A549 (cell line): ENCODE data around the gene FGF19. TPM values are rescaled to one million over a fixed set of nuclear protein-coding genes. Genes with fewer than 3 reads are reported as not detected.

ENCODE experiments used
- ATAC-seq, 2 experiments: fragments of 200-7000 bp in 1 of 2; fragments of >200 bp in 1 of 2; cut with Nextera tagmentation in 1 of 2; cut with Tn5 transposase in 1 of 2; 3 replicates each; pipeline versions ENCODE4 v1.8.0 to v1.9.1; 2018 to 2020; ENCODE audit warnings: mild to moderate bottlenecking in 1 of 2, moderate library complexity in 1 of 2
- CTCF ChIA-PET: fragments of 300-600 bp; sonication (Branson Sonifier 250); formaldehyde crosslinking; extraction: SDS; loops from one replicate; lab custom pipeline; 2021; ENCODE audit warnings: antibody characterized with exemption, inconsistent platforms; lab: Yijun Ruan, JAX
- POLR2A ChIA-PET: fragments of 350-600 bp; formaldehyde crosslinking; extraction: SDS; loops from one replicate; lab custom pipeline; 2021; ENCODE audit warnings: antibody characterized with exemption, inconsistent platforms; lab: Yijun Ruan, JAX
- DNase-seq, 2 experiments: peaks; one replicate each; pipeline versions ENCODE4 v3.0.0 to v3.0.0-alpha.2; 2011 to 2016; ENCODE audit warnings: low read depth in 1 of 2, low spot score in 1 of 2
- FAIRE-seq: peaks from 2 replicates; lab custom pipeline; 2011; peaks lifted over from hg19 to GRCh38; lab: Jason Lieb, UNC
- H3K27ac ChIP-seq, 2 experiments: fragments of >200 bp; sonication (Bioruptor Twin); formaldehyde crosslinking; 3 replicates each; pipeline ENCODE4 v1.5.1; 2016 to 2017
- H3K4me1 ChIP-seq: fragments of >200 bp; sonication (Bioruptor Twin); formaldehyde crosslinking; 3 replicates; pipeline ENCODE4 v1.6.1; 2016
- H3K4me2 ChIP-seq: fragments of >200 bp; sonication (Bioruptor Twin); formaldehyde crosslinking; 3 replicates; pipeline ENCODE4 v1.6.1; 2016
- H3K4me3 ChIP-seq: fragments of >200 bp; sonication (Bioruptor Twin); formaldehyde crosslinking; 3 replicates; pipeline ENCODE4 v1.5.1; 2016
- H3K9me3 ChIP-seq: fragments of >200 bp; sonication (Bioruptor Twin); formaldehyde crosslinking; 3 replicates; pipeline ENCODE4 v1.6.1; 2016
- ATOH8 ChIP-seq: fragments of 250-450 bp; sonication (Bioruptor Pico); IDR thresholded peaks from 2 replicates; pipeline ENCODE4 v1.5.0; 2020; ENCODE audit warnings: low read depth, mild to moderate bottlenecking, moderate library complexity
- BCL3 ChIP-seq: fragments of >200 bp; sonication (Bioruptor Twin); formaldehyde crosslinking; IDR thresholded peaks from 3 replicates; pipeline ENCODE4 v1.6.1; 2016
- BHLHE40 ChIP-seq: IDR thresholded peaks from 2 replicates; pipeline ENCODE4 v1.6.1; 2012; ENCODE audit warnings: low read depth, low read length, inconsistent platforms
- CBX8 ChIP-seq: fragments of 200-600 bp; sonication (generic); IDR thresholded peaks from 2 replicates; pipeline ENCODE4 v1.6.1; 2016
- CHD4 ChIP-seq: fragments of 200-600 bp; sonication (generic); IDR thresholded peaks from 2 replicates; pipeline ENCODE4 v1.6.1; 2016; ENCODE audit warnings: antibody characterized with exemption, mild to moderate bottlenecking, borderline replicate concordance
- CTCF ChIP-seq: fragments of >200 bp; sonication (Bioruptor Twin); formaldehyde crosslinking; IDR thresholded peaks from 3 replicates; pipeline ENCODE4 v1.5.1; 2016
- EHMT2 ChIP-seq: fragments of 200-600 bp; sonication (generic); IDR thresholded peaks from 2 replicates; pipeline ENCODE4 v1.6.1; 2016; ENCODE audit warnings: antibody characterized with exemption, low read depth, mild to moderate bottlenecking, moderate library complexity
- ELK1 ChIP-seq: fragments of 150-350 bp; IDR thresholded peaks from 2 replicates; pipeline ENCODE4 v1.6.1; 2014; ENCODE audit warnings: low read depth, mild to moderate bottlenecking, low read length
- EP300 ChIP-seq, 2 experiments: fragments of >200 bp; sonication (Bioruptor Twin); formaldehyde crosslinking; IDR thresholded peaks; 2 replicates in 1 of 2; 3 replicates in 1 of 2; pipeline ENCODE4 v1.6.1; 2016 to 2017
- ESRRA ChIP-seq: fragments of 150-350 bp; IDR thresholded peaks from 2 replicates; pipeline ENCODE4 v1.6.1; 2014; ENCODE audit warnings: mild to moderate bottlenecking, low read length, borderline replicate concordance
- FOSB ChIP-seq: fragments of 250-450 bp; sonication (Bioruptor Pico); IDR thresholded peaks from 2 replicates; pipeline ENCODE4 v1.5.0; 2020; ENCODE audit warnings: mild to moderate bottlenecking, moderate library complexity
- FOSL2 ChIP-seq, 2 experiments: fragments of 450-650 bp in 1 of 2; fragments of >200 bp in 1 of 2; sonication (Bioruptor Twin) in 1 of 2; formaldehyde crosslinking; IDR thresholded peaks; 2 replicates each; pipeline versions ENCODE4 v1.5.0 to v1.6.1; 2016 to 2020; ENCODE audit warnings: mild to moderate bottlenecking in 1 of 2, moderate library complexity in 1 of 2
- GATA3 ChIP-seq: IDR thresholded peaks from 2 replicates; pipeline ENCODE4 v1.6.1; 2012; ENCODE audit warnings: borderline replicate concordance
- HOXA7 ChIP-seq: fragments of 250-450 bp; sonication (Bioruptor Pico); IDR thresholded peaks from 2 replicates; pipeline ENCODE4 v1.5.0; 2020; ENCODE audit warnings: mild to moderate bottlenecking, moderate library complexity
- JUN ChIP-seq, 2 experiments: fragments of >200 bp; sonication (Bioruptor Twin); formaldehyde crosslinking; IDR thresholded peaks; 2 replicates in 1 of 2; 3 replicates in 1 of 2; pipeline ENCODE4 v1.6.1; 2016 to 2017
- JUNB ChIP-seq: fragments of >200 bp; sonication (Bioruptor Twin); formaldehyde crosslinking; IDR thresholded peaks from 2 replicates; pipeline ENCODE4 v1.6.1; 2016
- KDM1A ChIP-seq: fragments of 200-600 bp; sonication (generic); IDR thresholded peaks from 2 replicates; pipeline ENCODE4 v1.6.1; 2016; ENCODE audit warnings: low read depth, mild to moderate bottlenecking
- MAFK ChIP-seq: fragments of 450-650 bp; IDR thresholded peaks from 2 replicates; pipeline ENCODE4 v1.6.1; 2014; ENCODE audit not compliant: partially characterized antibody
- MYC ChIP-seq: IDR thresholded peaks from 2 replicates; pipeline ENCODE4 v1.6.1; 2012; ENCODE audit warnings: mild to moderate bottlenecking, inconsistent platforms, low read length, improper control_type of control experiment, borderline replicate concordance
- NR3C1 ChIP-seq: fragments of >200 bp; sonication (Bioruptor Twin); formaldehyde crosslinking; IDR thresholded peaks from 3 replicates; pipeline ENCODE4 v1.6.1; 2017
- POLR2A ChIP-seq: IDR thresholded peaks from 2 replicates; pipeline ENCODE4 v1.6.1; 2012; ENCODE audit warnings: mild to moderate bottlenecking, low read length
- RAD21 ChIP-seq, 2 experiments: fragments of >200 bp in 1 of 2; sonication (Bioruptor Twin) in 1 of 2; formaldehyde crosslinking in 1 of 2; IDR thresholded peaks in 1 of 2; conservative IDR thresholded peaks in 1 of 2; 2 replicates in 1 of 2; 3 replicates in 1 of 2; pipeline ENCODE4 v1.6.1; 2012 to 2018; ENCODE audit warnings: inconsistent platforms in 1 of 2
- RARB ChIP-seq: fragments of 250-450 bp; sonication (Bioruptor Pico); IDR thresholded peaks from 2 replicates; pipeline ENCODE4 v1.8.0; 2021; ENCODE audit warnings: mild to moderate bottlenecking, moderate library complexity
- RCOR1 ChIP-seq: fragments of 150-350 bp; IDR thresholded peaks from 2 replicates; pipeline ENCODE4 v1.6.1; 2014; ENCODE audit warnings: antibody characterized with exemption, low read length, low read depth
- RNF2 ChIP-seq: fragments of 200-600 bp; sonication (generic); IDR thresholded peaks from 2 replicates; pipeline ENCODE4 v1.6.1; 2016; ENCODE audit warnings: low read depth, mild to moderate bottlenecking, antibody characterized with exemption, moderate library complexity, borderline replicate concordance
- ZFP36 ChIP-seq: fragments of 450-650 bp; IDR thresholded peaks from 2 replicates; pipeline ENCODE4 v1.6.1; 2014; ENCODE audit warnings: borderline replicate concordance; ENCODE audit not compliant: partially characterized antibody
- ZSCAN20 ChIP-seq: fragments of 250-450 bp; sonication (Bioruptor Pico); IDR thresholded peaks from 2 replicates; pipeline ENCODE4 v1.8.0; 2022; ENCODE audit warnings: mild to moderate bottlenecking, moderate library complexity
- WGBS: methylation state at CpG from one replicate; pipeline ENCODE4 v1.1.6; 2017; ENCODE audit errors: missing lambda C conversion rate; 5-methylcytosine and 5-hydroxymethylcytosine counted together
- polyA plus RNA-seq, 4 experiments: library from polyadenylated mRNA; depleted of rRNA in 3 of 4; stranded (reverse); fragments of >200 nt; fragmentation: RNase III in 1 of 4; extraction: RNeasy Plus Mini Kit Qiagen cat#74134 plus additional on column Dnase treatment in 1 of 4; gene quantifications; 2 replicates in 3 of 4; 3 replicates in 1 of 4; pipeline ENCODE4 v1.2.3, GENCODE V29; 2011 to 2017

Gene FGF19
- polyA plus RNA-seq, 2 of the 4 experiments (the other 2 are of a cell fraction) = 0.05 to 0.31 TPM

GRCh38 chr11:69664901-69665300, 38.9 kb downstream of the FGF19 start:
- DNase-seq (no peak), ATAC-seq (no peak), FAIRE-seq (no peak)
- POLR2A ChIA-PET = no interaction called here
- WGBS = 90% methylated on average over 8 of the region's 8 CpGs
- H3K4me3 ChIP-seq = no peak overlapping the region
- no peak overlapping the region for H3K4me2 ChIP-seq
- CTCF ChIA-PET = interaction anchor here (0.6 to 9.2 kb wide), 5 partner anchors 8 to 562 kb away, joined by 3 to 220 read pairs (median 4); partner anchors contain the start of gene CCND1
- H3K9me3 ChIP-seq = no peaks in the 10 kb centered on the region
- TF ChIP-seq JUN (IDR thresholded peaks at IDR 0.05) (no peak), ZFP36 (no peak), CTCF (no peak), FOSB (CRISPR knock-in tag) (no peak), MYC (no peak), EP300 (IDR thresholded peaks at IDR 0.05) (no peak), RCOR1 (no peak), BCL3 (no peak), POLR2A (no peak), MAFK (no peak), ESRRA (no peak), ZSCAN20 (CRISPR knock-in tag) (no peak), EHMT2 (no peak), RAD21 (conservative IDR thresholded peaks at IDR 0.05 in 1 of 2, IDR thresholded peaks at IDR 0.05 in 1 of 2) (no peak), KDM1A (no peak), BHLHE40 (no peak), CHD4 (no peak), HOXA7 (no peak), ELK1 (no peak)
- H3K4me1 ChIP-seq = peaks cover 2% of the 10 kb centered on the region; the same call in 2 of the 3 replicates
- H3K27ac ChIP-seq = no peak overlapping the region

- 92% methylated on average over 17 of the region's 17 CpGs for WGBS
- TF ChIP-seq ELK1 (no peak), ATOH8 (CRISPR knock-in tag) (no peak), NR3C1 (no peak), RARB (CRISPR knock-in tag) (no peak), FOSL2 (IDR thresholded peaks at IDR 0.05) (no peak), FOSL2 (CRISPR knock-in tag; IDR thresholded peaks at IDR 0.05) (no peak), CBX8 (no peak), MYC (no peak), RNF2 (no peak), JUNB (no peak), GATA3 (no peak)
- Histone ChIP-seq H3K4me2 (no peak overlapping the region), H3K9me3 (no peaks in the 10 kb centered on the region), H3K4me1 (no peaks in the 10 kb centered on the region), H3K4me3 (no peak overlapping the region), H3K27ac (no peak overlapping the region)
- CTCF ChIA-PET = interaction anchor here (1.7 to 9.2 kb wide), 3 partner anchors 19 to 562 kb away, joined by 4 to 220 read pairs (median 102); partner anchors contain the start of gene CCND1
- ATAC-seq (no peak), DNase-seq (no peak), FAIRE-seq (no peak)
- POLR2A ChIA-PET = interaction anchor here (0.5 kb wide), 1 partner anchor 167 kb away, joined by 3 read pairs; no protein-coding TSS in a partner anchor
Measured at GRCh38 chr11:69664103-69664775, 39.6 kb downstream of the FGF19 start.
